Stimulated activated naive B cell treated with anti-CD40 and anti-IgM and Interleukin-4, amounts not matched to agents 10 μg/mL and 1 μg/mL and 100 μg/mL, for 72 hours (primary cell): Measurements from ENCODE around the gene AGTRAP.

ENCODE experiments used
- ATAC-seq, 2 donors: fragments of 150-1000 bp; cut with Tn5 transposase; replicated peaks; 2 replicates each; pipeline ENCODE4 v1.10.0; 2021; ENCODE audit warnings: moderate library complexity in 1 of 2
- DNase-seq: peaks from one replicate; pipeline ENCODE4 v3.0.0; 2021
- H3K27ac Mint-ChIP-seq: one replicate; pipeline ENCODE4 v1.8.0; 2022; ENCODE audit warnings: mild to moderate bottlenecking, mixed read lengths
- H3K27me3 Mint-ChIP-seq, 2 donors: one replicate each; pipeline ENCODE4 v1.8.0; 2022; ENCODE audit warnings: mixed read lengths in 2 of 2
- H3K36me3 Mint-ChIP-seq, 2 donors: one replicate each; pipeline ENCODE4 v1.8.0; 2022; ENCODE audit warnings: mixed read lengths in 2 of 2, mild to moderate bottlenecking in 1 of 2
- H3K4me1 Mint-ChIP-seq, 2 donors: one replicate each; pipeline ENCODE4 v1.8.0; 2022; ENCODE audit warnings: mixed read lengths in 2 of 2, mild to moderate bottlenecking in 1 of 2
- H3K4me3 Mint-ChIP-seq, 2 donors: one replicate each; pipeline ENCODE4 v1.8.0; 2022; ENCODE audit warnings: mild to moderate bottlenecking in 2 of 2, mixed read lengths in 2 of 2, moderate library complexity in 1 of 2
- H3K9me3 Mint-ChIP-seq, 2 donors: one replicate each; pipeline ENCODE4 v1.8.0; 2022; ENCODE audit warnings: mixed read lengths in 2 of 2, mild to moderate bottlenecking in 1 of 2

The AGTRAP gene, protein sequence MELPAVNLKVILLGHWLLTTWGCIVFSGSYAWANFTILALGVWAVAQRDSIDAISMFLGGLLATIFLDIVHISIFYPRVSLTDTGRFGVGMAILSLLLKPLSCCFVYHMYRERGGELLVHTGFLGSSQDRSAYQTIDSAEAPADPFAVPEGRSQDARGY

DNA sequence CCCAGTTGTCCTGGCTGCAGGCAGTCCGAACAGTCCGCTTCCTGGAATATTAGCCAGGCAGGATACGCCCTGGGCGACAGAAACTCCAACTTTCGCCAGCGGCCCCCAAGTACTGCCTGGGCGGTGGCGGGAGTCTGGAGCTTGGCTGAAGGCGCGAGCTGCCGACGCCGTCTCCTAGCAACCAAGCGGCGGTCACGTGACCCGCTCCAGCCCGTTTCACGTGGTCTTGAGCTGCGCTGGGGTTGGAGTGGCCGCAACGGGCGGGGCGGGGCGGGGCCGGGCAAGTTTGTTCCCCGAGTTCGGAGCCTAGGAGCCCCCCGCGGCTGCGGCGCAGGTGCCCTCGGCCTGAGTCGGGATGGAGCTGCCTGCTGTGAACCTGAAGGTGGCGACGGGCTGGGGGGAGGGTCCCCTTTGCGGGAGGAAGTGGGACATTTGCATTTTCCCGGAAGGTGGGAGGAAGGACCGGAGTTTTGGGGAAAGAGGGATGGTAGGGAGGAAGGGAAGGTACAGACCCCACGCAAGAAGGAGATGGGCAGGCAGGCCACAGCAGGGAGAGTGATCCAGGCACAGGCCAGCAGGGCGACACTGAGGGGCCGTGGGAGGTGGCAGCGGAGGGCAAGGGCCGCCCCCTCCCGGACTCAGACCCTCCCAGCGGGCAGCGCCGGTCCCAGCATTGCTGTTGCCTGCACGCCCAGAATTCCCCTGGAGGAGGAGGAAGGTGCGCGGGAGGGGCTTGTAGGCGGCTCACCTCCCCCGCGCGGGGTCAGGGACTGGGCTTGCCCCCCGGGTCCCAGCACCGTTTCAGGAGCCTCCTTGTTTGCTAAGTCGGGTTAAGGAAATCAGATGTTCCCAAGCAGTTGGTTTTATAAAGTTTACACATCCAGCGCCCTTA is at the start of gene AGTRAP:
Gene AGTRAP, plus strand, starts transcription at position 283 of the 892 bp plus-strand sequence. Its CDS starts 73 bp downstream, at position 356.
- H3K9me3 Mint-ChIP-seq = no peaks in the 10 kb centered on the region
- peaks cover 43 to 62% of the 10 kb centered on the region in 2 donors for H3K4me1 Mint-ChIP-seq
- peak; percentile 89 to 91 for ATAC-seq

DNA sequence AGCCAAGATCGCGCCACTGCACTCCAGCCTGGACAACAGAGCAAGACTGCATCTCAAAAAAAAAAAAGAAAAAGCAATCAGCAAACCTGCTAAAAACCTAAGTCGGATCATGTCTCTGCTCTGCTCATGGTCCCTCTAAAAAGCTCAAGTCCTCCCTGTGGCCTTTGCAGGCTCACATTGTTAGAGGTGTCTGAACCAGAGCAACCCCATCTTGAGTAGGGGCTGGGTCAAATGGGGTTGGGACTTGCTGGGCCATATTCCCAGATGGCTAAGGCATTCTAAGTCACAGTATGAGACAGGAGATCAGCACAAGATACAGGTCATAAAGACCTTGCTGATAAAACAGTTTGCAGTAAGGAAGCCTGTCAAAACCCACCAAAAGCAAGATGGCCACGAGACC is 47.4 kb upstream of the AGTRAP start:
- H3K4me1 Mint-ChIP-seq = peaks cover 25 to 36% of the 10 kb centered on the region in 2 donors
- H3K27me3 Mint-ChIP-seq = peaks cover 41 to 42% of the 10 kb centered on the region in 2 donors
- ATAC-seq (no peak), DNase-seq (no peak)
- no peak overlapping the region for H3K4me3 Mint-ChIP-seq
- no peaks in the 10 kb centered on the region for H3K36me3 Mint-ChIP-seq
- no peaks in the 10 kb centered on the region for H3K9me3 Mint-ChIP-seq
- H3K27ac Mint-ChIP-seq = no peak overlapping the region

More for the DNA sequence above, at the start of gene AGTRAP:
- Mint-ChIP-seq H3K4me3 (peak within 1 kb of the TSS; percentile 92 to 98), H3K27ac (peak within 1 kb of the TSS; percentile 96), H3K36me3 (peaks cover 2 to 3% of the 10 kb centered on the region in 2 donors), H3K27me3 (no peaks in the 10 kb centered on the region)
- DNase-seq = peak; percentile 83

DNA sequence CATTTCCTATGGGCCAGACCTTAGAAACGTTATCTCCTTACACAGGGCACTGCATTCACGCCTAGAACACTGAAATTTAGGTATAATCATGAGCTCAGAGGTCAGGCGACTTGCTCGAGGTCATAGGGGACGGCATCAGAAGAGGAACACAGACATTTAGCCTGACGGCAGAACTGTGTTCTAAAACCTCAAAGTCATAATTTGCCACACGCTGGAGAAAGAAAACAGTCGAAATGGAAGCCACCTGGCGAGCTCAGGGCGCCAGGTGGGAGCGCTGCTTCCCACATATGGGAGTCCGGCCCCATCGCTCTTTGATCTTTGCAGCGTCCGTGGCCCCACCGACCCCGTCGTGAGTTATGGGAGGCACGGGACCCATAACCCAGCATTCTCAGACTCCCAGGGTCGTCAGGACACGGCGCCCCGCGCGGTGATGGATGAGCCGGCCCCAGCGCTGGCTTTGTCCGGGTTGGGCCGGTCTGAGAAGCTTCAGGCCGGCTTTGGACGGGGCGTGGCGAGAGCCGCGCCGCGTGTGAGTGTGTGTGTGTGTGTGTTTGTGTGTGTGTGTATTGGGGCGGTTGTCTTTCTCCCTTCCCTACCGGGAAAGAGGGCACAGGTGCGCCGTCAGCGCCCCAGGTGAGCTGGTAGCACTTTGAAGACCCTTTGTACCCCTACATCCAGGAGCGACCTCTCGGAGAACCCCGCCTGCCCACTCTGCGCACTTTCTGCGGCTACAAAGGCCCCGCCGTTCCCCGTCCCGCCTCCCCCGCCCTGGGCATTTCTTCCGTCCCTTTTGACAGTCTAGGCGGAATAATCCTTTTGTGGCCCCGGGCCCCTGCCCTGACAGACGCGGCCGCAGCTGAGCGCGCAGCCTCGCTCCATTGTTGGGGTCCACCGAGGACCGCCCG is 45.3 kb upstream of the AGTRAP start:
- H3K4me3 Mint-ChIP-seq = peak overlapping the region; percentile 80 to 83
- no peaks in the 10 kb centered on the region for H3K36me3 Mint-ChIP-seq
- no peaks in the 10 kb centered on the region for H3K9me3 Mint-ChIP-seq
- DNase-seq (no peak), ATAC-seq (peak in 1 of 2 donors; percentile 26)
- H3K27ac Mint-ChIP-seq = no peak overlapping the region
- H3K4me1 Mint-ChIP-seq = peaks cover 17 to 26% of the 10 kb centered on the region in 2 donors
- H3K27me3 Mint-ChIP-seq = peaks cover 48% of the 10 kb centered on the region in 2 donors

DNA sequence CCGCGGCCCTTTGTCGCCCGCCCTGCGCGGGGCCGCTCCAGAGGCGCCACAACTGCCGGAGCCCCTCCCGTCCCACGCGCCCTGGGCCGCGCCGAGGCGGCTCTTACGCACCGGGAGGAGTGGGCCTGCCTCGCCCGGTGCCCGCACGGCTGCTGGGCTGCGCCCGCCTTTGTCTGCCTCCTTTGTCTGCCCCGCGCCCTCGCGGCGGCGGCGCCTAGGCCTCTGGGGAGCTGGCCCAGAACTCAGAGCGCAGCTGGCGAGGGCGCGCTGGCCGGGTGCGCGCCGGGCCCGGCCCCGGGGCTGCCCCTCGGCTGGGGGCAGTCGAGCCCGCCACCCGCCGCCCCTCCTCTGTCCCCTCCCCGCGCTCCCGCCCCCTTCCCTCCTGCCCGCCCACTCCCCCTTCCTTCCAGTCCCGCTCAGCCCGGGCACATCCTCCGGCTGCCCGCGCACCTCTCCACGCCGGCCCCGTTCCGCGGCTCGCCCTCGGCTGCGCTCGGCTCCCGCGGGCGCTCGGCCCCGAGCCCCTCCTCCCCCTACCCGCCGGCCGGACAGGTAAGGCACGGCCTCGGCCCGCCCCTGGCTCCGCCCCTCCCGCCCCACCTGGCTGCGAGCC is 44.5 kb upstream of the AGTRAP start, which contains the start of gene DRAXIN:
Gene DRAXIN, plus strand, starts transcription at position 409 of the 613 bp plus-strand sequence. CDS start 14,549 bp downstream, outside the sequence.
- no peak for DNase-seq

DNA sequence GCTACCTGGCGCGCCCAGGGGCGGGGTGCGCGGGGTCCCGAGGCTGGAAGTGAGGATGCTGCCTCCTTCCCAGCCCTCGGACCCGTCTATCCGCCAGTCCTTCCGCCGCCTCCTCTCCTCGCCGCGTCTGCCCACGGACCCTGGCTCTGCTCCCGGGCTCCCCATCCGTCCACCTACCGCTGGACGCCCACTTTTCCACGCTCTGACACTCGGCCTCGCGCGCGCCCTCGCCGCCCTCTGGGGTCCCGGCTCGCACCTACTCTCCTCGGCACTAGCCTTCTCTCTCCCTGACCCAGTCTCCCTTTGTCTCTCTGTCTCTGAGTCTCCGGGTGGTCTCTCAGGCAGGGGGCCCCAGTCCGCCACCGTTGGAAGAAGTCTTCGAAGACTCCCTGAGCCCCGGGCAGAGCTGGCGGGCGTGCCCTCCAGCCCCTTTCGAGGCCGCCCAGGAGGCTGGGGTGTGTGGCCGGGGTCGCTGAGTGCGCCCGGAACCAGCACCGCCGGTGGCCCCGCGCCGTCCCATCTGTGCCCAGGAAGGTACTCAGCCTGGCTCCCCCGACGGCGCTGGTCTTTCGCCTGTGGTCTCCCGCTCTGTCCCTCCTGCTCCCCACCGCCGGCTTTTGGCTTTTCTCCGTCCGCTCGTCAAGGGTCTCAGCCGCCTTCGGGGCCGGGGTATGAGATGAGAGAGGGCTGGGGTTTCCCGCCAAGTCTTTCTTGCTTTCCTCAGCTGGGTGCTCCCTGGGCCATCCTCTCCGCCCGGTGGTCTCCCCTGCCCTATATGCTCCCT is 43.8 kb upstream of the AGTRAP start:
- peak overlapping the region; percentile 79 to 86 for H3K4me3 Mint-ChIP-seq
- DNase-seq (no peak), ATAC-seq (no peak)
- peaks cover 17 to 26% of the 10 kb centered on the region in 2 donors for H3K4me1 Mint-ChIP-seq
- H3K27ac Mint-ChIP-seq = peak overlapping the region; percentile 84
- no peaks in the 10 kb centered on the region for H3K36me3 Mint-ChIP-seq
- H3K27me3 Mint-ChIP-seq = peaks cover 42 to 48% of the 10 kb centered on the region in 2 donors
- no peaks in the 10 kb centered on the region for H3K9me3 Mint-ChIP-seq

More for the DNA sequence above, 44.5 kb upstream of the AGTRAP start, which contains the start of gene DRAXIN:
- Mint-ChIP-seq H3K27ac (peak within 1 kb of the TSS; percentile 84), H3K27me3 (peaks cover 42 to 48% of the 10 kb centered on the region in 2 donors), H3K4me1 (peaks cover 17 to 26% of the 10 kb centered on the region in 2 donors), H3K9me3 (no peaks in the 10 kb centered on the region), H3K36me3 (no peaks in the 10 kb centered on the region), H3K4me3 (peak within 1 kb of the TSS; percentile 83 to 86)
- peak; percentile 24 to 46 for ATAC-seq

DNA sequence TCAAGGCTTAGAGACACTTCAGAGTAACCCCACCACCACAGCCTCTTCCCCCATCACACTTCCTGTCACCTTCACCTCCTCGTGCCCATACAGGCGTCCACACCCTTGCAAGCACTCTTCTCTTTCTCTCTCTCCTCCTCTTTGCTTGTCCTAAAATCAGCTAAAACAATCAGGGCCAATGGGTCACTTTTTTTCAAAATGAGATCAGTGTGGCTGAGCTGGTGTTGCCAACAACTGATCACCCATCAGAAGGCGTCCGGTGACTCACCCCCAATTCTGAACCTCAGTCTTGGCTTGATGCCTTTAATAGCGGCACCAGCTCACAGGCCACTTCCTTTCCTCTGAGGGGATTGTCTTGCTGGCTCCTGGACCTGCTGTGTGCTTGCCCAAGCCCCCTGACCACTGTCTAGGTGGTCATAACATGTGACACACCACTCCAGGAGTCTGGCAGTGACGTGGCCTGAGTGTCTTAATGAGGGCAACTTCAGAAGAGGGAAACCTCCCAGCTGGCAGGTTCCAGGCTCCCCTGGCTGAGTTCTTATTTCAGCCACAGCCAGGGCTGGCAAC is 42.8 kb upstream of the AGTRAP start:
- DNase-seq (no peak), ATAC-seq (peak; percentile 54 to 64)
- Mint-ChIP-seq H3K27me3 (peaks cover 37 to 43% of the 10 kb centered on the region in 2 donors), H3K4me1 (peaks cover 17 to 26% of the 10 kb centered on the region in 2 donors), H3K27ac (no peak overlapping the region), H3K4me3 (no peak overlapping the region), H3K9me3 (no peaks in the 10 kb centered on the region), H3K36me3 (no peaks in the 10 kb centered on the region)

DNA sequence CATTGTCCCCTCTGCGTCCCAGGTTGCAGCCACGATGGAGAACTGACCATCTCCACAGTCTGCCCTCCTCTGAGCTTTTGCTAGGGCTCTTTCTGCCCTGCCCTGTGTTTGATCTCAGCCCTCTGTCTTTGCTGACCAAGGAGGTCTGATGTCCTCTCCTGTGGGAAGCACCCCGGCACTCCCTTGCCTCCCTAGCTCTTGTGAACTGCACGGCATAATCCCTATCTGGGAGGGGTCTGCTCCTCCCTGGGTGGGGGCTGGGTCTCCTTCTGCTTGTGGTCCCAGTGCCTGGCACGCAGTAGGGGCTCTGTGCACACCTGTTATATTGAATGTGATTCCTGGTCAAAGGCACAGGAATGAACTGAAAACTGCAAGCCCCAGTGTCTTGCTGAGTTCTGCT is 42.0 kb upstream of the AGTRAP start:
- no peak overlapping the region for H3K4me3 Mint-ChIP-seq

DNA sequence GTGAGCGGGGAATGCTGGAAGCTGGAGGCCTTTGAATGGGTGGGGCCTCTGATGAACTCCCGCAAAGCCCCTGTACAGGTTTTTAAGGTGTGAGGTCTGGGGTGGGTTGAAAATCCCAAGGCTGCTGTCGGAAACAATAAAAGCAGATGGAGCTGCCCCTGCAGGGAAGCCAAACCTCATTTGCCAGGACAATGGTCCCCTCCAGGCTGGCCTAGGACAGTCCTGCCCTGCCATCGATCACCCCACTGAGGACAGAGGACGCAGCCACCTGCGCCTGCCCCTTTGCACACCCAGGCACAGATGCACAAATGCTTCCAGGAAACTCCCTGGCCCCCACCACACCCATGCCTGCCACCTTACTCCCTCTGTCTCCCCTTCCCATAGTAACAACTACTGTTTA is 40.1 kb upstream of the AGTRAP start:
- H3K9me3 Mint-ChIP-seq = no peaks in the 10 kb centered on the region
- H3K27ac Mint-ChIP-seq = no peak overlapping the region
- ATAC-seq (no peak), DNase-seq (no peak)
- H3K36me3 Mint-ChIP-seq = no peaks in the 10 kb centered on the region
- peaks cover 9 to 17% of the 10 kb centered on the region in 2 donors for H3K4me1 Mint-ChIP-seq
- H3K4me3 Mint-ChIP-seq = no peak overlapping the region
- H3K27me3 Mint-ChIP-seq = peaks cover 22 to 26% of the 10 kb centered on the region in 2 donors

More for the DNA sequence above, 42.0 kb upstream of the AGTRAP start:
- Mint-ChIP-seq H3K27me3 (peaks cover 35 to 41% of the 10 kb centered on the region in 2 donors), H3K9me3 (no peaks in the 10 kb centered on the region), H3K27ac (no peak overlapping the region), H3K4me1 (peaks cover 17 to 26% of the 10 kb centered on the region in 2 donors), H3K36me3 (no peaks in the 10 kb centered on the region)
- DNase-seq (no peak), ATAC-seq (no peak)

DNA sequence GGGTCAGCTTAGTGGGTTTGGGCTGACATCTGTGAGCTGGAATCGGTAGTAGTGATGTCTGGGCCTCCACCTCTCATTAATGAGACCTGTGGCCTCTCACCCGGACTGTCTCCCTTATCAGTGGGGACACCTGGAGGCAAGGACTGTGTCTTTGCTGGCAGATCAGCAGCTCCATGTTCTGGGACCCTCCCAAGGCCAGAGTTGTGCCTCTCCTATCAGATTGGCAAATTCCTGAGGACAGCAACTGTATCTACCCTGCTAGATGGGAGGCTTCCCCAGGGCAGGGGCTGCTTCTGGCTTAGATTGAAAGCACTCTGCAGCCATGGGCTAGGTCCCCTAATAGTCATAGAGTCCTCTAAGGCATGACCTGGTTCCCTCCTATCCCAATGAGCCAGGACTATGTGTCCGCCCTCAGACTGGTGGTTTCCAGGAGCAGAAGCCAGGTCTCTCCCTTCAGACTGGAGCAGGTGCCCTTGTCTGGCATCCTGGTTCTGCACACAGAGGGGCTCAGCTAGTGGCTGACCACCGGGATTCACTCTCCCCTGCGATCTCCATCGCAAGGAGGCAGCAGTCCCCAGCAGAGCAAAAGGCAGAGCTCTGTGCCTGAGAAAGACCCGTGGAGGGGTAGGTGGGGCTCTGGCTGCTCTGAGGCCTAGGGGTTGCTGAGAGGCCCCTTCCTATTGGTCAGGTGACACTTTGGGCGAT is 38.6 kb upstream of the AGTRAP start:
- H3K27ac Mint-ChIP-seq = no peak overlapping the region
- H3K4me3 Mint-ChIP-seq = no peak overlapping the region
- peaks cover 16 to 18% of the 10 kb centered on the region in 2 donors for H3K27me3 Mint-ChIP-seq
- H3K36me3 Mint-ChIP-seq = no peaks in the 10 kb centered on the region
- H3K9me3 Mint-ChIP-seq = no peaks in the 10 kb centered on the region
- no peak for ATAC-seq
- no peak for DNase-seq
- peaks cover 6 to 9% of the 10 kb centered on the region in 2 donors for H3K4me1 Mint-ChIP-seq

DNA sequence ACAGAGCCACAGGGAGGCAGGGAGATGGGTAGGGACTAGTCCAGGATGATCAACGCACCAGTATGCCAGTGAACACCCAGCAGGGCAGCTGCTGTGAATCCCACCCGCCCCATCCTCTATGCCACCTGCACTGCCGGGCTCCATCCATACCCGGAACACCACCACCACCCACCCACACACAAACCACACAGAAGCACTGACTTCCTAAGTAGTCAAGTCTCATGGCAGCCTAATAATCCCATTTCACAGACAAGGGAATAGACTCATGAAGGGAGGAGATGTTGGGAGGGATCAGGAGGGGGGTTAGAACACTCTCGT is 38.1 kb upstream of the AGTRAP start:
- Mint-ChIP-seq H3K27ac (no peak overlapping the region), H3K27me3 (peaks cover 11 to 13% of the 10 kb centered on the region in 2 donors), H3K4me1 (peaks cover 2 to 4% of the 10 kb centered on the region in 2 donors), H3K36me3 (no peaks in the 10 kb centered on the region), H3K4me3 (no peak overlapping the region), H3K9me3 (no peaks in the 10 kb centered on the region)
- DNase-seq (no peak), ATAC-seq (no peak)

DNA sequence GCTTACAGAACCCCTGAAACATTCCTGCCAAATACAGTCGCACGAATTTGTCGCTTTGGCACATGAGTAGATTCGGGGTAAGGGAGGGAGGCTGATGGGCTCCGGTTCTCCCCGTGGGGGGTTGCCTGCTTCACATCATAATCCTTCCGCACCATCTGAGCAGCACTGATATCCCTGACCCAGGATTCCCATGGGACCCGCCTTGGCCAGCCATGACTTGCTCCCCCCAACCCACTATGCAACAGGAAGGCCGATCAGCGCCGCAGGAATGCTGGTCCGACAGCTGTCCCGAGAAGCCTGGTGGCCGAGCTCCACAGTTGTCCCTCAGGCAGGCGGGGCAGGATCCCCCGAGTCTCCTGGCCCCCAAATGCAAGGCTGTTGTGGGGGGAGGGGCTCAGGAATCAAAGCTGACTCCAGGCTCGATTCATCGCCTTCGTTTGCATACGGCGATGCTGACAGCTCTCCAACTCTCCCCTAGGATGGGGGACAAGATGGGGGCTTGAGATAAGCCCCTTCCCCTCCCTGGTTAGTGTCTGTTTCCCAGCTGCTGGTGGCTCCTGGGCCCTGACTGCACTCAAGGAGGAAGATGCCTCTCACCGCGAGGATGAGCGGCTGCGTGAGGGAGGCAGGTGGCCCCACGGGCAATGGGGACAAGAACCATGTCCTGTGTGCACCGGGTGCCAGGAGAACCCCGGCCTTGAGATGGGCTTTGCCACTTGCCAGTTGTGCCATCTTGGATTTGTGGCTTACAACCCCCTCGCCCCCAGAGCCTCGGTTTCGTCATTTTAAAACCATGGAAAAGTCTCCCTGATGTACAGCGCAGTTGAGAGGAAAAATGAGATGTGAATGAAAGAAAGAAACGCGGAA is 35.1 kb upstream of the AGTRAP start:
- H3K27me3 Mint-ChIP-seq = peaks cover 12 to 17% of the 10 kb centered on the region in 2 donors
- ATAC-seq (no peak), DNase-seq (no peak)
- no peak overlapping the region for H3K27ac Mint-ChIP-seq
- H3K9me3 Mint-ChIP-seq = no peaks in the 10 kb centered on the region
- no peaks in the 10 kb centered on the region for H3K36me3 Mint-ChIP-seq
- no peak overlapping the region for H3K4me3 Mint-ChIP-seq
- peaks cover 5 to 15% of the 10 kb centered on the region in 2 donors for H3K4me1 Mint-ChIP-seq
